Endodermal cell (in vitro differentiated cells): ENCODE data around the gene PNKD. TPM values are rescaled to one million over a fixed set of nuclear protein-coding genes. Genes with fewer than 3 reads are reported as not detected.

Source experiments
- DNase-seq: peaks from one replicate; pipeline ENCODE4 v3.0.0-alpha.2; 2017
- H3K27ac ChIP-seq: 2 replicates; pipeline ENCODE4 v1.5.1; 2013; ENCODE audit warnings: mild to moderate bottlenecking, low read depth, low read length, moderate library complexity
- H3K27me3 ChIP-seq: 2 replicates; pipeline ENCODE4 v1.6.1; 2013; ENCODE audit warnings: mild to moderate bottlenecking, low read length, moderate library complexity; ENCODE audit not compliant: insufficient read depth, control insufficient read depth, poor library complexity, severe bottlenecking
- H3K36me3 ChIP-seq: 2 replicates; pipeline ENCODE4 v1.7.0; 2013; ENCODE audit warnings: mild to moderate bottlenecking, low read length, moderate library complexity; ENCODE audit not compliant: control insufficient read depth, insufficient read depth
- H3K4me1 ChIP-seq: one replicate; pipeline ENCODE4 v1.7.0; 2013; ENCODE audit warnings: low read length; ENCODE audit not compliant: control insufficient read depth, insufficient read depth
- H3K4me3 ChIP-seq: 2 replicates; pipeline ENCODE4 v1.5.1; 2013; ENCODE audit warnings: mild to moderate bottlenecking, low read length, moderate library complexity
- H3K9ac ChIP-seq: 2 replicates; pipeline ENCODE4 v1.6.1; 2013; ENCODE audit warnings: mild to moderate bottlenecking, low read length, moderate library complexity; ENCODE audit not compliant: poor library complexity, severe bottlenecking; ENCODE audit errors: extremely low read depth
- H3K9me3 ChIP-seq: 2 replicates; pipeline ENCODE4 v1.6.1; 2013; ENCODE audit warnings: mild to moderate bottlenecking, low read length, moderate library complexity; ENCODE audit not compliant: control insufficient read depth
- H3K27ac Mint-ChIP-seq: 2 replicates; pipeline ENCODE4 v1.8.0; 2020; ENCODE audit warnings: mixed read lengths
- H3K27me3 Mint-ChIP-seq: 2 replicates; pipeline ENCODE4 v1.8.0; 2021; ENCODE audit warnings: mild to moderate bottlenecking, mixed read lengths; ENCODE audit not compliant: insufficient read depth
- H3K36me3 Mint-ChIP-seq: 2 replicates; pipeline ENCODE4 v1.8.0; 2020; ENCODE audit warnings: low read depth, mixed read lengths
- H3K4me1 Mint-ChIP-seq: 2 replicates; pipeline ENCODE4 v1.8.0; 2020; ENCODE audit warnings: mixed read lengths
- H3K4me3 Mint-ChIP-seq: 2 replicates; pipeline ENCODE4 v1.8.0; 2020; ENCODE audit warnings: mild to moderate bottlenecking, moderate library complexity, mixed read lengths
- H3K9me3 Mint-ChIP-seq: 2 replicates; pipeline ENCODE4 v1.8.0; 2020; ENCODE audit warnings: mild to moderate bottlenecking, mixed read lengths
- CTCF ChIP-seq: fragments of 200-600 bp; sonication (generic); conservative IDR thresholded peaks from 2 replicates; pipeline ENCODE4 v1.5.0; 2021; ENCODE audit warnings: antibody characterized with exemption, mild to moderate bottlenecking
- WGBS, 2 experiments: methylation state at CpG; one replicate each; pipeline versions ENCODE4 v1.1.5 to v1.1.7; 2013; ENCODE audit warnings: missing lambda C conversion rate in 2 of 2, mixed read lengths in 1 of 2; ENCODE audit not compliant: insufficient coverage in 1 of 2, insufficient read length in 1 of 2; 5-methylcytosine and 5-hydroxymethylcytosine counted together
- total RNA-seq, 2 donors: library from RNA; stranded (reverse); fragmentation: NEBNext Ultra II Directional in 1 of 2; extraction: Animal tissue kit (Norgen Biotek cat#: 25700) in 1 of 2; gene quantifications; 2 replicates in 1 of 2; 3 replicates in 1 of 2; pipeline ENCODE4 v1.2.1, GENCODE V29; 2021

The PNKD gene
- total RNA-seq, 2 donors from 2014 or later, result 33.9 to 39.6 TPM

DNA sequence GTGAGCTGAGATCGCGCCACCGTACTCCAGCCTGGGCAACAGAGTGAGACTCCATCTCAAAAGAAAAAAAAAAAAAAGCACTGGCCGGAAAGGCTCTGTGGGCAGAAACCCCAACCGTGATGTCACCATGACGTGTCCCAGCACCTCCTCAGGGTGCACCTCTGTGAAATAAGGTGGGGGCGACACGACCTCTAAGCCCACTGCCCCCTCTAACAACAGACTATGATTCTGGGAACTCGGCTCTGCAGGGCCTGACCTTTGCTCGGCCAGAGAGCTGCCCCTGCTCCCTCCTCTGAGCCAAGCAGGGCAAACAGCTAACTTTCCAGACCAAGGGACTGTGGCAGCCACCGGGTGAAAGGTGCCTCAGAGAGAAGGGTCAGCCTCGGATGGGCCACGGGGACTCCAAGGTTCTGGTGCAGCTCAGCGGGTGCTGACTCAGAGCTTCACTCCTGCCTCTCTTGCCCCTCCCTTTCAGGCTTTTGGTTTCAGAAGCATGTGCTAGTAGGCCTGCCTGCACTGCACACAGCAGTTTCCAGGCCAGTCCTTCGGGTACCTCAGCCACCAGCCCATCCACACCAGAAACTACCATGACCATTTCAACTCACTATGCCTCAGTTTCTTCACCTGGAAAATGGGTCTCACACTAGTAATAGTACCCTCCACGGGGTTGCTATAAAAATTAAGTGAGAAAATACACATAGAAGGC lies 13.9 kb downstream of the PNKD start:
- H3K4me3 Mint-ChIP-seq, result no peak overlapping the region

GRCh38 chr2:218285604-218286003 lies 15.3 kb downstream of the PNKD start:
- peak overlapping the region; percentile 88 for H3K27ac Mint-ChIP-seq
- Histone ChIP-seq H3K27ac (no peak overlapping the region), H3K27me3 (no peaks in the 10 kb centered on the region), H3K9me3 (no peaks in the 10 kb centered on the region), H3K36me3 (peaks cover 6% of the 10 kb centered on the region), H3K4me3 (no peak overlapping the region), H3K9ac (no peak overlapping the region), H3K4me1 (peaks cover 18% of the 10 kb centered on the region)
- DNase-seq, result no peak
- no peaks in the 10 kb centered on the region for H3K9me3 Mint-ChIP-seq
- H3K36me3 Mint-ChIP-seq, result peaks cover 6% of the 10 kb centered on the region
- H3K4me1 Mint-ChIP-seq, result peaks cover 38% of the 10 kb centered on the region
- H3K27me3 Mint-ChIP-seq, result no peaks in the 10 kb centered on the region
- H3K4me3 Mint-ChIP-seq, result no peak overlapping the region
- no peak for TF ChIP-seq CTCF
- WGBS, 2 experiments, result 94 to 95% methylated on average over 5 to 6 of the region's 6 CpGs

More for the DNA sequence above, 13.9 kb downstream of the PNKD start:
- WGBS, 2 experiments, result 92 to 100% methylated on average over 7 to 16 of the region's 16 CpGs
- no peak for DNase-seq
- H3K36me3 ChIP-seq, result peaks cover 10% of the 10 kb centered on the region
- no peak overlapping the region for H3K27ac ChIP-seq
- H3K9me3 ChIP-seq, result no peaks in the 10 kb centered on the region
- Mint-ChIP-seq H3K36me3 (peaks cover 16% of the 10 kb centered on the region), H3K27ac (no peak overlapping the region), H3K4me1 (peaks cover 26% of the 10 kb centered on the region), H3K9me3 (no peaks in the 10 kb centered on the region), H3K27me3 (no peaks in the 10 kb centered on the region)
- no peak for TF ChIP-seq CTCF
- no peaks in the 10 kb centered on the region for H3K27me3 ChIP-seq
- no peak overlapping the region for H3K4me3 ChIP-seq
- H3K9ac ChIP-seq, result no peak overlapping the region
- peaks cover 7% of the 10 kb centered on the region for H3K4me1 ChIP-seq

DNA sequence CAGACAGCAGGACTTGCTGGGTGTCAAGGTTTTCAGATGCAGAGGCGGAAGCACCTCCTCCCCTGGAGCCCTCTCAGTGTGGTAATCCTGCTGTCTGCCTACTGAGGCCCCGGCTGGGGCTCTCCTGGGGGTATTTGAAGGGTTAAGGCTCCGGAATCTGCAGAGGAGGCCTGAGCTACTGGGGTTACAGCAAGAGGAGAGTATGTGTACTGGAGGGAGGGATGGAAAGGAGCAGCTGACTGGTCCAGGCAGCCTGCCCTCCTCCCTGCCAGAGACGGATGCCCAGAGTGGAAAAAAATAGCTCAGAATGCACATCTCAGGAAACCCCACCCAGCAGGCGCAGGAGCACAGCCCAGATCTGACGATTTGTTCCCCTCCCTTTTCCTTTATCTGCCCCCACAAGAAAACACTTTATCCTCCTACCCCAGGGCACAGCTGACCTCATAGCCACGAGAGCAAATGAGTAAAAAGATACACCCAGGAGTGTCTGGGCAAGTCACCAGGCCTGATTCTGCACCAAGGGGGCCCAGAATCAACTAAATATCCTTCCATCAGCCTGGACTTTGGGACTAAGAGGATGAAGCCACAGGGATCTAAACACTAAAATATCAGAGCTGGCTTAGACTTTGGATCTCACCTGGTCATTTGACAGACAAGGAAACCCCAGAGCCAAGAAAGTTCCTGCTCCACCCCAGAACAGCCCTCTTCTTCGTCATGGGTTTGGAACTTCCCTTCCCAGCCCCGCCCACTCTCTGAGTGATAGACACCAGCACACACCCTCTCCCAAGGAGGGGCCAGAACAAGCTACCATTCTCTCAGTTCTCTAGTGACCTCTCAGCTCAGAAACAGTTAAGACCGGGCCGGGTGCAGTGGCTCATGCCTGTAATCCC lies 16.5 kb downstream of the PNKD start:
- peak overlapping the region; percentile 25 for H3K4me3 Mint-ChIP-seq
- no peak for TF ChIP-seq CTCF
- peaks cover 26% of the 10 kb centered on the region for H3K4me1 ChIP-seq
- H3K4me1 Mint-ChIP-seq, result peaks cover 49% of the 10 kb centered on the region
- H3K4me3 ChIP-seq, result peak overlapping the region; percentile 32
- no peaks in the 10 kb centered on the region for H3K36me3 ChIP-seq
- 49 to 50% methylated on average over 8 to 11 of the region's 11 CpGs for WGBS, 2 experiments
- peaks cover 3% of the 10 kb centered on the region for H3K36me3 Mint-ChIP-seq
- H3K27ac ChIP-seq, result peak overlapping the region; percentile 54
- peak overlapping the region; percentile 28 for H3K9ac ChIP-seq
- no peaks in the 10 kb centered on the region for H3K9me3 ChIP-seq
- no peaks in the 10 kb centered on the region for H3K27me3 ChIP-seq
- peak; percentile 94 for DNase-seq
- peak overlapping the region; percentile 85 for H3K27ac Mint-ChIP-seq
- H3K9me3 Mint-ChIP-seq, result no peaks in the 10 kb centered on the region
- no peaks in the 10 kb centered on the region for H3K27me3 Mint-ChIP-seq
